PC-3 (cell line): ENCODE data around the gene ISYNA1. TPM values are rescaled to one million over a fixed set of nuclear protein-coding genes. Genes with fewer than 3 reads are reported as not detected.

Experiments
- ATAC-seq: fragments of 200-7000 bp; cut with Tn5 transposase; 2 replicates; pipeline ENCODE4 v1.9.1; 2020; ENCODE audit warnings: mild to moderate bottlenecking, moderate library complexity
- BruUV-seq: library from RNA; stranded (reverse); fragments of 400-500 nt; replicated peaks from 2 replicates; lab custom pipeline; 2021; lab: Mats Ljungman, UMichigan
- CTCF ChIA-PET: fragments of 300-600 bp; sonication (Branson Sonifier 250); formaldehyde crosslinking; loops from one replicate; lab custom pipeline; 2022; ENCODE audit warnings: antibody characterized with exemption; lab: Charles Lee
- POLR2A ChIA-PET: fragments of 300-600 bp; sonication (Branson Sonifier 250); formaldehyde crosslinking; loops from one replicate; lab custom pipeline; 2022; ENCODE audit warnings: antibody characterized with exemption; ENCODE audit not compliant: unreplicated experiment; lab: Charles Lee
- DNase-seq: peaks from one replicate; pipeline ENCODE4 v3.0.0-alpha.2; 2015
- H2AFZ ChIP-seq: fragments of 300-600 bp; sonication (generic); 2 replicates; pipeline ENCODE4 v1.6.0; 2016; ENCODE audit warnings: antibody characterized with exemption, low read length
- H3F3A ChIP-seq: fragments of 300-600 bp; sonication (generic); one replicate; pipeline ENCODE4 v1.6.0; 2017; ENCODE audit warnings: antibody characterized with exemption, low read length, control low read depth, mild to moderate bottlenecking; ENCODE audit not compliant: unreplicated experiment
- H3K27ac ChIP-seq: fragments of 300-600 bp; sonication (generic); 2 replicates; pipeline ENCODE4 v1.5.1; 2016; ENCODE audit warnings: mild to moderate bottlenecking, low read length
- H3K27me3 ChIP-seq: fragments of 300-600 bp; sonication (generic); 2 replicates; pipeline ENCODE4 v1.6.1; 2016; ENCODE audit warnings: low read length, mixed read lengths
- H3K36me3 ChIP-seq: fragments of 300-600 bp; sonication (generic); 2 replicates; pipeline ENCODE4 v1.6.1; 2016; ENCODE audit warnings: low read depth, mixed run types, low read length, mixed read lengths
- H3K4me1 ChIP-seq: fragments of 300-600 bp; sonication (generic); 2 replicates; pipeline ENCODE4 v1.5.1; 2016; ENCODE audit warnings: low read length; ENCODE audit not compliant: insufficient read depth
- H3K4me2 ChIP-seq: fragments of 300-600 bp; sonication (generic); 2 replicates; pipeline ENCODE4 v1.6.0; 2016; ENCODE audit warnings: low read length
- H3K4me3 ChIP-seq: fragments of 300-600 bp; sonication (generic); 2 replicates; pipeline ENCODE4 v1.5.1; 2016; ENCODE audit warnings: mild to moderate bottlenecking, low read length, mixed read lengths
- H3K79me2 ChIP-seq: fragments of 300-600 bp; sonication (generic); 2 replicates; pipeline ENCODE4 v1.6.1; 2017; ENCODE audit warnings: low read length, mixed read lengths
- H3K9ac ChIP-seq: fragments of 300-600 bp; sonication (generic); 2 replicates; pipeline ENCODE4 v1.6.0; 2016; ENCODE audit warnings: mild to moderate bottlenecking, low read length
- H3K9me2 ChIP-seq: fragments of 300-600 bp; sonication (generic); replicated peaks from 2 replicates; pipeline ENCODE4 v1.6.1; 2016; ENCODE audit warnings: mixed run types, low read length, mixed read lengths
- H3K9me3 ChIP-seq: fragments of 300-600 bp; sonication (generic); 2 replicates; pipeline ENCODE4 v1.6.1; 2016; ENCODE audit warnings: low read length, mixed read lengths
- H4K20me1 ChIP-seq: fragments of 300-600 bp; sonication (generic); 2 replicates; pipeline ENCODE4 v1.6.1; 2016; ENCODE audit warnings: low read length, mixed read lengths
- EZH2 ChIP-seq: fragments of 300-600 bp; sonication (generic); IDR thresholded peaks from one replicate; pipeline ENCODE4 v1.6.1; 2017; ENCODE audit warnings: antibody characterized with exemption, mild to moderate bottlenecking, low read length; ENCODE audit not compliant: unreplicated experiment
- EZH2phosphoT487 ChIP-seq: fragments of 300-600 bp; sonication (generic); IDR thresholded peaks from 2 replicates; pipeline ENCODE4 v1.6.1; 2018; ENCODE audit warnings: mild to moderate bottlenecking, antibody characterized with exemption, low read length, borderline replicate concordance
- intact Hi-C: fragments of 100-400 bp; cut with micrococcal nuclease; formaldehyde crosslinking; loops from 2 replicates; pipeline ENCODE4 v1.9.0; 2023
- total RNA-seq: library from RNA; depleted of rRNA; stranded (reverse); fragments of >200 nt; gene quantifications from 2 replicates; pipeline ENCODE4 v1.2.3, GENCODE V29; 2014
- TF ChIP-seq, protein P1 (sequence below): fragments of 300-600 bp; sonication (generic); conservative IDR thresholded peaks from 2 replicates; pipeline ENCODE4 v1.5.1; 2017; ENCODE audit warnings: antibody characterized with exemption, low read depth, mild to moderate bottlenecking, low read length

Gene ISYNA1
- total RNA-seq, 1 experiment from 2014 or later = 19.4 TPM

DNA sequence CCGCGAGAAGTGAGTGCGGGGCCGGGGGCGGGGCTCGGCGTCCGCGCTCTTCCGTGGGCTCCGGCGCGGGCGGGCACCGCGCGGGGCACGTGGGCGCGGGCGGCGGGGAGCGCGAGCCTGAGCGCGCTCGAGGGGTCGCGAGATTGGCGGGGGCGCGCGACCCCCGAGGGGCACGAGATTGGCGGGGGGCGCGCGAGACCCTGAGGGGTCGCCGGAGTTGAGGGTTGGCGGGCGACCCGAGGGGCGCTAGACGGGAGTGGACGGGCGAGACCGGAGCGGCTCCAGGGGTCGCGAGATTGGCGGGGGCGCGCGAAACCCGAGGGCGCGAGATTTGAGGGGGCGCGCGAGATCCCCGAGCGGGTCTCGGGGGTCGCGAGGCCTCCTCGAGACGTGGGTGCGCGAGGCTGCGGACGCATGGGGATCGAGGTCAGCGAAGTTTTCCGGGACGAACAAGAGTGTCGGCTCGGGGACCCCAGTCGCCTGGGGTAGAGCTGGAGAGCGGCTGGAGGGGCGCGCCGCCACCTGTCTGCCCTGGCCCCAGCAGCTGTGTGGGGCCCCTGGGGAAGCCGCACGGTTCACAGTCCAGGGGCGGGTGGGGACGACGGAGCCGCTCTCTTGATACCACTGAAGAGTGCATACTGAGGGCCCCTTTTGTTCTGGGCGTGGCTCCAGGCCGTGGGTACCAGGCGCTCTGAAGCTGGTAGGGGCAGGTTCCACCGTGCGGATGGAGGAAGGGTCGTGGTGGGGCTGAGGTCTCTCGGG lies 18.1 kb downstream of the ISYNA1 start:
- no TSS peak for BruUV-seq
- H3K27ac ChIP-seq = no peak overlapping the region
- H2AFZ ChIP-seq = peak overlapping the region; percentile 76
- ChIA-PET CTCF (no interaction called here), POLR2A (interaction anchor here (0.6 kb wide), 2 partner anchors 91 to 263 kb away, joined by 3 read pairs; no protein-coding TSS in a partner anchor)
- peaks cover 37% of the 10 kb centered on the region for H3K4me1 ChIP-seq
- H3K79me2 ChIP-seq = peaks cover 51% of the 10 kb centered on the region
- TF ChIP-seq EZH2phosphoT487 (no peak), EZH2 (no peak)
- TF ChIP-seq, protein P1, sequence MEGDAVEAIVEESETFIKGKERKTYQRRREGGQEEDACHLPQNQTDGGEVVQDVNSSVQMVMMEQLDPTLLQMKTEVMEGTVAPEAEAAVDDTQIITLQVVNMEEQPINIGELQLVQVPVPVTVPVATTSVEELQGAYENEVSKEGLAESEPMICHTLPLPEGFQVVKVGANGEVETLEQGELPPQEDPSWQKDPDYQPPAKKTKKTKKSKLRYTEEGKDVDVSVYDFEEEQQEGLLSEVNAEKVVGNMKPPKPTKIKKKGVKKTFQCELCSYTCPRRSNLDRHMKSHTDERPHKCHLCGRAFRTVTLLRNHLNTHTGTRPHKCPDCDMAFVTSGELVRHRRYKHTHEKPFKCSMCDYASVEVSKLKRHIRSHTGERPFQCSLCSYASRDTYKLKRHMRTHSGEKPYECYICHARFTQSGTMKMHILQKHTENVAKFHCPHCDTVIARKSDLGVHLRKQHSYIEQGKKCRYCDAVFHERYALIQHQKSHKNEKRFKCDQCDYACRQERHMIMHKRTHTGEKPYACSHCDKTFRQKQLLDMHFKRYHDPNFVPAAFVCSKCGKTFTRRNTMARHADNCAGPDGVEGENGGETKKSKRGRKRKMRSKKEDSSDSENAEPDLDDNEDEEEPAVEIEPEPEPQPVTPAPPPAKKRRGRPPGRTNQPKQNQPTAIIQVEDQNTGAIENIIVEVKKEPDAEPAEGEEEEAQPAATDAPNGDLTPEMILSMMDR = no peak
- H3K27me3 ChIP-seq = no peaks in the 10 kb centered on the region
- peak overlapping the region; percentile 91 for H3K4me3 ChIP-seq
- no peaks in the 10 kb centered on the region for H3K9me2 ChIP-seq
- ATAC-seq (0 out of 2 replicates have a peak, but pooled peaks have one; percentile 3), DNase-seq (peak; percentile 35)
- intact Hi-C loops = loop anchor here (1.0 to 10.0 kb wide), 3 partner anchors 43 to 215 kb away; partner anchors contain the start of genes IQCN and RAB3A
- peak overlapping the region; percentile 75 for H3K9ac ChIP-seq
- no peaks in the 10 kb centered on the region for H3K36me3 ChIP-seq
- H3K9me3 ChIP-seq = no peaks in the 10 kb centered on the region
- H3K4me2 ChIP-seq = peak overlapping the region; percentile 99
- H3F3A ChIP-seq = no peaks in the 10 kb centered on the region
- peaks cover 11% of the 10 kb centered on the region; the same call in 1 of the 2 replicates for H4K20me1 ChIP-seq

DNA sequence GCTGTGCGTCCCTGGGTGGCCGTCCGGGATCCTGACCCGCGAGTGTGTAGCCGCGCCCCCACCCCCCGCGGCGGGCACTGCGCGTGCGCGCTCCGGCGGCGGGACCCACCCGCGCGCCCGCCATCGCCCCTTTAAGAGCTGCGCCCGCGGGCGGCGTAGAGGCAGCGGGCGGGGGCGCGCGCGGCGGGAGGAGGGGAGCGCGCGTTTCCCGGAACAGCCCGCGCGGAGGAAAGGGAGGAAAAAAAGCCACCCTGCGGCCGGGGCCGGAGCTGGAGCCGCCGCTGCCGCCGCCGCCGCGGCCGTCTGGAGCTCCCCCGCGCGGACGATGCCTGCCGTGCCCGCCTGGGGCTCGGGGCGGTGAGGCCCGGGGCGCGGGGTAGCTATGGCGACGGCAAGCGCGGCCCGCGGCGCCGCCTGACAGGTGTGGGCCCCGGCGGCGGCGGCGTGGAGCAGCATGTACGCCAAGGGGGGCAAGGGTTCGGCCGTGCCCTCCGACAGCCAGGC lies 18.7 kb downstream of the ISYNA1 start, which contains the start of gene SSBP4:
Gene SSBP4 (plus strand): TSS at position 204 of the 504 bp plus-strand sequence. CDS start 251 bp downstream, at position 455.
- H3K9ac ChIP-seq = peak within 1 kb of the TSS; percentile 75
- intact Hi-C loops = loop anchor here (1.0 to 10.0 kb wide), 3 partner anchors 42 to 214 kb away; partner anchors contain the start of genes IQCN and RAB3A

More for the DNA sequence above, 18.7 kb downstream of the ISYNA1 start, which contains the start of gene SSBP4:
- H3K79me2 ChIP-seq = peaks cover 47% of the 10 kb centered on the region
- peak within 1 kb of the TSS; percentile 91 for H2AFZ ChIP-seq
- POLR2A ChIA-PET = interaction anchor here (0.6 kb wide), 2 partner anchors 91 to 264 kb away, joined by 3 read pairs; no protein-coding TSS in a partner anchor
- H3K4me1 ChIP-seq = peaks cover 37% of the 10 kb centered on the region
- no TSS peak for BruUV-seq
- CTCF ChIA-PET = no interaction called here
- peak; percentile 85 for DNase-seq
- H3K27ac ChIP-seq = no peak within 1 kb of the TSS
- H3F3A ChIP-seq = no peaks in the 10 kb centered on the region
- H3K4me3 ChIP-seq = peak within 1 kb of the TSS; percentile 91
- no peaks in the 10 kb centered on the region for H3K9me3 ChIP-seq
- ATAC-seq = peak; percentile 22
- H3K4me2 ChIP-seq = peak within 1 kb of the TSS; percentile 99
- no peaks in the 10 kb centered on the region for H3K36me3 ChIP-seq
- no peaks in the 10 kb centered on the region for H3K9me2 ChIP-seq
- no peaks in the 10 kb centered on the region for H3K27me3 ChIP-seq
- TF ChIP-seq EZH2phosphoT487 (no peak), EZH2 (no peak)
- TF ChIP-seq, protein P1 = no peak
- H4K20me1 ChIP-seq = peaks cover 11% of the 10 kb centered on the region; the same call in 1 of the 2 replicates
